ENCODE measurements around the gene KDM2A. TPM values are rescaled to one million over a fixed set of nuclear protein-coding genes. Genes with fewer than 3 reads are reported as not detected.

KDM2A gene
- total and polyA plus RNA-seq, 2 donors, result 27.4 to 42.0 TPM

DNA sequence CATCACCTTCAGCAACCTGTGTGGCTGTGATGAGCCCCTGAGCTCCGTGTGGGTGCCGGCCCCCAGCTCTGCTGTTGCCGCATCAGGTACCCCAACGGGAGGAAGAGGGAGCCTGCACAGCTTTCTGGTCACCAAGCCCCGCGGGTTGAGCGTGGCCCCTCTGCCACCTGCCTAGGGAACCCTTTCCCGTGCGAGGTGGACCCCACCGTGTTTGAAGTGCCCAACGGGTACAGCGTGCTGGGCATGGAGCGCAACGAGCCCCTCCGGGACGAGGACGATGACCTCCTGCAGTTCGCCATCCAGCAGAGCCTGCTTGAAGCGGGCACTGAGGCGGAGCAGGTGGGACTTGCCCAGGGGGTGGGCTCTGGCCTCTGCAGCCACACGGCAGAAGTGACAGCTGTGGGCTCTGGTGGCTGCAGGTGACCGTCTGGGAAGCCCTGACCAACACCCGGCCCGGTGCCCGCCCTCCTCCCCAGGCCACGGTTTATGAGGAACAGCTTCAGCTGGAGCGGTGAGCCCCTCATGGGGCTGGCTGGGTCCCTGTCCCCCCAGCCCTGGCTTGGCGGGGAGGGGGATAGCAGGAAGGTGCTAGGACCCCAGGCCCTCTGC is 182.4 kb downstream of the KDM2A start:
- Histone ChIP-seq H3K4me3 (ENCODE audit: low read length in 2 of 2) (no peak overlapping the region), H3K27me3 (ENCODE audit: control insufficient read depth in 2 of 2, insufficient read depth in 1 of 2, low read length in 1 of 2) (peaks cover 0 to 30% of the 10 kb centered on the region in 2 donors), H3K27ac (ENCODE audit: low read depth in 1 of 2, low read length in 1 of 2) (no peak overlapping the region), H3K36me3 (ENCODE audit: control insufficient read depth in 2 of 2, insufficient read depth in 2 of 2, low read length in 1 of 2) (peaks cover 45 to 52% of the 10 kb centered on the region in 2 donors), H3K4me1 (ENCODE audit: control insufficient read depth in 2 of 2, insufficient read depth in 2 of 2, low read length in 2 of 2) (peaks cover 11 to 17% of the 10 kb centered on the region in 2 donors), H3K9me3 (ENCODE audit: control insufficient read depth in 2 of 2, insufficient read depth in 1 of 2, low read length in 1 of 2) (peaks cover 0 to 4% of the 10 kb centered on the region in 2 donors)
- no peak for DNase-seq (ENCODE audit: low read depth in 6 of 9, low spot score in 9 of 9)
- 98% methylated on average over 28 of the region's 28 CpGs for WGBS

DNA sequence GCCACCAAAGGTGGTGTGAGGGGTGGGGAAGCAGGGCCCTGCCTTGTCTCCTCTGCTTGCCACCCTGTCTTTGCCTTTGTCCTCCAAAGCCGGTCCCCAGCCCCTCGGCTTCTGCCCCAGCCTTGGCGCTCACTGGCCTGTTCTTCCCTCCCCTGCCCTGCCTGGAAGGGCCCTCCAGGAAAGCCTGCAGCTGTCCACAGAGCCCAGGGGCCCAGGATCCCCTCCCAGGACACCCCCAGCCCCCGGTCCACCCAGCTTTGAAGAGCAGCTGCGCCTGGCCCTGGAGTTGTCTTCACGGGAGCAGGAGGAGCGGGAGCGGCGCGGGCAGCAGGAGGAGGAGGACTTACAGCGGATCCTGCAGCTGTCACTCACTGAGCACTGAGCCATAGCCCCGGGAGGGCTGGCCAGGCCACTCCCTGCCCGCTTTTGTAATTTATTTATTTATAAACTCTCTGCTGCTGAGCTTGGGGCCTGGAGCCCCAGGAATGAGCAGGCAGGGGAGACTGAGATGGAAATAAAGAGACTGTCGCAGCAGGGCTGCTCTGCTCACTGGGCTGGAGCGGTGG is 183.0 kb downstream of the KDM2A start:
- Histone ChIP-seq H3K4me3 (ENCODE audit: low read length in 2 of 2) (no peak overlapping the region), H3K27ac (ENCODE audit: low read depth in 1 of 2, low read length in 1 of 2) (no peak overlapping the region), H3K4me1 (ENCODE audit: control insufficient read depth in 2 of 2, insufficient read depth in 2 of 2, low read length in 2 of 2) (peaks cover 11 to 17% of the 10 kb centered on the region in 2 donors), H3K36me3 (ENCODE audit: control insufficient read depth in 2 of 2, insufficient read depth in 2 of 2, low read length in 1 of 2) (peaks cover 41 to 46% of the 10 kb centered on the region in 2 donors), H3K27me3 (ENCODE audit: control insufficient read depth in 2 of 2, insufficient read depth in 1 of 2, low read length in 1 of 2) (peaks cover 0 to 30% of the 10 kb centered on the region in 2 donors), H3K9me3 (ENCODE audit: control insufficient read depth in 2 of 2, insufficient read depth in 1 of 2, low read length in 1 of 2) (peaks cover 0 to 4% of the 10 kb centered on the region in 2 donors)
- no peak for DNase-seq (ENCODE audit: low read depth in 6 of 9, low spot score in 9 of 9)
- WGBS, result 93% methylated on average over 15 of the region's 15 CpGs

DNA sequence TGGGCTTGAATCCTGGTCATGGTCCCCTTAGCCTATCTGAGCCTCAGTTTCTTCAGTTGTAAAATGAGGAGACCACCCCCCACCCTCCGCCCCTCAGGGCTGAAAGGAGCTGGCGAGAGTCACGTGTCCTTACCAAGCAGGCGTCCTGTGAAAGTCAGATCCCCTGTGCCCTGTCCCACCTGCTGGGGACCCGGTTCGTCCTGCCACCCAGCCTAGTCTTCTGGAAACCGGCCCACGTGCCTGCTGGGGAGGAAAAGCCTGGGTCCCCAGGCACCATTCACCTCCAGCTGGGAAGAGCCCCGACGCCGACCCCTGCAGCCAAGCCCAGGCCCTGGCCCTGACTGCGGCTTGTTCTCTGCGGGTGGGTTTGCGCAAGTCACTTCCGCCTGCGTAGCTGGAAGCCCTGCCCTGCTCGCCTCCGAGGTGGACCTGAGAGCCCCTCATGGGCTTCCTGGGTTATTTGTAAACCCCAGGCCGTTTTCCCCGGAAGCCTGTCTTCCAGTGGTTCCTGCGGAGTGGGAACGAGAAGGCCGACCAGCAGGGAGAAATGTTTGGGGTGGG is 183.6 kb downstream of the KDM2A start:
- Histone ChIP-seq H3K27ac (ENCODE audit: low read depth in 1 of 2, low read length in 1 of 2) (no peak overlapping the region), H3K4me1 (ENCODE audit: control insufficient read depth in 2 of 2, insufficient read depth in 2 of 2, low read length in 2 of 2) (peaks cover 11 to 17% of the 10 kb centered on the region in 2 donors)
- 38% methylated on average over 23 of the region's 23 CpGs for WGBS

DNA sequence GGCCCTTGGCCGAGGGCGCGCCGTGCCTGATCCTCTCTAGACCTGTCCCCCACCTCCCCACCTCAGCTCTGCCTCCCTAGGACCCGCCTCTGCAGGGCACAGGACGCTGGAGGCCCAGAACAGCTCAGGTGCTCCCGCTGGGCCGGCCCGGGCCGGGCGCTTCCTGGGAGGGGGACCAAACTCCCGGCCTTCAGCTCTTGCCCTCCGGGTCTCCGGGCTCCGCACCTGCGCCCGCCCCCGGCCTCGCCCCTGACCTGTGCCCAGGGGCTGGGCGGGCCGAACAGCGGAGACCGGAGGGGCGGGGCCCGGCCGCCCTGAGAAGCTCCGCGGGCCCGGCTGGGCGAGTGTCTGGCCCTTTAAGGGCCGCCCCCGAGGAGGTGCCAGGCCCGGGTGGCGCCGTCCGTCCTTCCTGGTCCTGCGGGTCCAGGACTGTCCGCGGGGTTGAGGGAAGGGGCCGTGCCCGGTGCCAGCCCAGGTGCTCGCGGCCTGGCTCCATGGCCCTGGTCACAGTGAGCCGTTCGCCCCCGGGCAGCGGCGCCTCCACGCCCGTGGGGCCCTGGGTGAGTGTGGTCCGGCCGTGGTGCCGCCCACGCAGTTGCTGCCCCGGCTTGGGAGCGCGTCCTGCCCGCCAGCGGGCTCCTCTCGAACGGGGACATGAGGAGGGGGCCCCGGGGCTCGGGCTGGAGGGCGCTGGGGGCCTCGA is 184.2 kb downstream of the KDM2A start, which contains the start of gene SSH3:
Gene SSH3, plus strand, starts transcription at position 399 of the 703 bp plus-strand sequence. Its CDS starts 96 bp downstream, at position 495.
- H3K36me3 ChIP-seq (ENCODE audit: control insufficient read depth in 2 of 2, insufficient read depth in 2 of 2, low read length in 1 of 2), result peaks cover 37 to 40% of the 10 kb centered on the region in 2 donors
- 3% methylated on average over 65 of the region's 65 CpGs for WGBS
- no peak within 1 kb of the TSS for H3K27ac ChIP-seq (ENCODE audit: low read depth in 1 of 2, low read length in 1 of 2)
- H3K27me3 ChIP-seq (ENCODE audit: control insufficient read depth in 2 of 2, insufficient read depth in 1 of 2, low read length in 1 of 2), result peaks cover 0 to 30% of the 10 kb centered on the region in 2 donors
- H3K9me3 ChIP-seq (ENCODE audit: control insufficient read depth in 2 of 2, insufficient read depth in 1 of 2, low read length in 1 of 2), result peaks cover 0 to 4% of the 10 kb centered on the region in 2 donors
- peak within 1 kb of the TSS; percentile 29 to 46 for H3K4me3 ChIP-seq (ENCODE audit: low read length in 2 of 2)
- peaks cover 11 to 17% of the 10 kb centered on the region in 2 donors for H3K4me1 ChIP-seq (ENCODE audit: control insufficient read depth in 2 of 2, insufficient read depth in 2 of 2, low read length in 2 of 2)
- DNase-seq (ENCODE audit: low read depth in 6 of 9, low spot score in 9 of 9), result peak in 1 of 9 donors; percentile 34

More for the DNA sequence above, 183.6 kb downstream of the KDM2A start:
- Histone ChIP-seq H3K9me3 (ENCODE audit: control insufficient read depth in 2 of 2, insufficient read depth in 1 of 2, low read length in 1 of 2) (peaks cover 0 to 4% of the 10 kb centered on the region in 2 donors), H3K27me3 (ENCODE audit: control insufficient read depth in 2 of 2, insufficient read depth in 1 of 2, low read length in 1 of 2) (peaks cover 0 to 30% of the 10 kb centered on the region in 2 donors), H3K36me3 (ENCODE audit: control insufficient read depth in 2 of 2, insufficient read depth in 2 of 2, low read length in 1 of 2) (peaks cover 41 to 43% of the 10 kb centered on the region in 2 donors), H3K4me3 (ENCODE audit: low read length in 2 of 2) (peak overlapping the region; percentile 29 to 46)
- peak in 1 of 9 donors; percentile 26 for DNase-seq (ENCODE audit: low read depth in 6 of 9, low spot score in 9 of 9)

DNA sequence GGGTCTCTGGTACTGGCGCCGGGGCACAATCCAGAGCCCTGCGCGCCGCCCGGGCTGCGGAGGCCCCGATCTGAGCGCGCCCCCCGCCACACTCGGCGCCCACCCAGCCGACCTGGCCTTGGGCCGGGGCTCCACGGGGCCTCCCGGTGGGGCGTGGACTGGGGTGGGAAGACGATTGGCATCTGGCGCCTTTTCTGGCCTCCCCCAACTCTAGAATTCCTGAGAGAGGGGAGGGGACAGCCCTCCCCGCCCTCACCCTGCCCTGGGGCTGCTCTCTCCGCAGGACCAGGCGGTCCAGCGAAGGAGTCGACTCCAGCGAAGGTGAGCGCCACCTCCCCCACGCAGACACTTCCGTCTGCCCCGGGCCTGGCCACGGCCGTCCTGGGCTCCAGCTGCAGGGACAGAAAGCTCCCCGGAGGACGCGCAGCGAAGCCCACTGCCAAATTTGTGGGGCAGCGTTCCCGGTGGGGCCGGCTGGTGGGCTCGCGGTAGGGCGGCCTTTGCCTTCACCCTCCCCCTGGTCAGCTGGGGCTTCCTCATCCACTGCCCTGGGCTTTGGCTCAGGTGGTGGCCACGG is 184.9 kb downstream of the KDM2A start:
- peaks cover 0 to 30% of the 10 kb centered on the region in 2 donors for H3K27me3 ChIP-seq (ENCODE audit: control insufficient read depth in 2 of 2, insufficient read depth in 1 of 2, low read length in 1 of 2)
- WGBS, result 10% methylated on average over 43 of the region's 43 CpGs
- peak in 1 of 9 donors; percentile 18 for DNase-seq (ENCODE audit: low read depth in 6 of 9, low spot score in 9 of 9)
- peaks cover 0 to 4% of the 10 kb centered on the region in 2 donors for H3K9me3 ChIP-seq (ENCODE audit: control insufficient read depth in 2 of 2, insufficient read depth in 1 of 2, low read length in 1 of 2)
- peak overlapping the region in 1 of 2 donors; percentile 46 for H3K4me3 ChIP-seq (ENCODE audit: low read length in 2 of 2)
- H3K36me3 ChIP-seq (ENCODE audit: control insufficient read depth in 2 of 2, insufficient read depth in 2 of 2, low read length in 1 of 2), result peaks cover 35% of the 10 kb centered on the region in 2 donors
- no peak overlapping the region for H3K27ac ChIP-seq (ENCODE audit: low read depth in 1 of 2, low read length in 1 of 2)
- H3K4me1 ChIP-seq (ENCODE audit: control insufficient read depth in 2 of 2, insufficient read depth in 2 of 2, low read length in 2 of 2), result peaks cover 11 to 17% of the 10 kb centered on the region in 2 donors

DNA sequence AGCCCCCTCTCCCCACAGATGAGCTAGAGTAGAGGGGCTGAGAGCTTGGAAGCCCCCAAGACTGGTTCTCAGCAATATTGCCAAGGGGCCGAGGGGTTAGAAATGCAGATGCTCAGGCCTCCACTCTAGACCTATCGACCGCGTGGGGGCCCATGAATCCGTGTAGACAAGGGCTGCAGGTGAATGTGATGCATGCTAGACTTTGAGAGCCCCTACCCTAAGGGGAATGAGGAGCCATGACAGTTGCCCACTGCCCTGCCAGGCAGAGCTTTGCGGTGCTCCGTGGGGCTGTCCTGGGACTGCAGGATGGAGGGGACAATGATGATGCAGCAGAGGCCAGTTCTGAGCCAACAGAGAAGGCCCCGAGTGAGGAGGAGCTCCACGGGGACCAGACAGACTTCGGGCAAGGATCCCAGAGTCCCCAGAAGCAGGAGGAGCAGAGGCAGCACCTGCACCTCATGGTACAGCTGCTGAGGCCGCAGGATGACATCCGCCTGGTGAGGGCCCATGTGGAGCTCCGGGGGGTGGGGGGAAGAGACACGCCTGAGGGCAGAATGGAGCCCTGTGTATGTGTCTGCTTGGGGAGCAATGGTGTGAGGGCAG is 185.5 kb downstream of the KDM2A start:
- WGBS, result 87% methylated on average over 14 of the region's 14 CpGs
- Histone ChIP-seq H3K36me3 (ENCODE audit: control insufficient read depth in 2 of 2, insufficient read depth in 2 of 2, low read length in 1 of 2) (peaks cover 28 to 31% of the 10 kb centered on the region in 2 donors), H3K4me1 (ENCODE audit: control insufficient read depth in 2 of 2, insufficient read depth in 2 of 2, low read length in 2 of 2) (peaks cover 11 to 17% of the 10 kb centered on the region in 2 donors), H3K9me3 (ENCODE audit: control insufficient read depth in 2 of 2, insufficient read depth in 1 of 2, low read length in 1 of 2) (peaks cover 0 to 4% of the 10 kb centered on the region in 2 donors), H3K27me3 (ENCODE audit: control insufficient read depth in 2 of 2, insufficient read depth in 1 of 2, low read length in 1 of 2) (peaks cover 0 to 30% of the 10 kb centered on the region in 2 donors), H3K27ac (ENCODE audit: low read depth in 1 of 2, low read length in 1 of 2) (no peak overlapping the region), H3K4me3 (ENCODE audit: low read length in 2 of 2) (no peak overlapping the region)
- DNase-seq (ENCODE audit: low read depth in 6 of 9, low spot score in 9 of 9), result no peak

DNA sequence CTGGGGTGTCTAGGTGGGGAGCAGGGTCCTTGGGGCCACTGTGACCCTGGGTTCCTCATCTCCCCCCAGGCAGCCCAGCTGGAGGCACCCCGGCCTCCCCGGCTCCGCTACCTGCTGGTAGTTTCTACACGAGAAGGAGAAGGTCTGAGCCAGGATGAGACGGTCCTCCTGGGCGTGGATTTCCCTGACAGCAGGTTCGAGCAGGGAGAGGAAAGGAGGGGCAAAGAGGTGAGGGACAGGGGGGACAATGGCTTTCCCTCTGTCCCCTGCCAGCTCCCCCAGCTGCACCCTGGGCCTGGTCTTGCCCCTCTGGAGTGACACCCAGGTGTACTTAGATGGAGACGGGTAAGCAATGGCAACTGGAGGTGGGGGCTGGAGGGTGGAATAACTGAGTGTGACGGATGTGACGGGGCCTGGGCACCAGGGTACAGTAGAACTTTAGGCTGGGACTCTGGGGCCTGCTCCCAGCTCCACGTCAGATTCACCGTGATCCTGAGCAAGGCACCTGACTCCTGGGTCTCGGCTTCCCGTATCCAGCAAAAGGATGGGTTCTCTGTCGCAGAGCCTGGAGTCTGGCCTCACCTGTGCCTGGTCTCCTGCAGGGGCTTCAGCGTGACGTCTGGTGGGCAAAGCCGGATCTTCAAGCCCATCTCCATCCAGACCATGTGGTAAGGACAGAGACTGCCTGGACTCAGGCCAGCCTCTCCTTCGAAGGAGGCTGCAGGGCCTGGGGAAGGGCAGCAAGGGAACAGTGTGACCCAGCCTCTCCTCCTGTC is 187.9 kb downstream of the KDM2A start:
- H3K4me3 ChIP-seq (ENCODE audit: low read length in 2 of 2), result no peak overlapping the region
- H3K27me3 ChIP-seq (ENCODE audit: control insufficient read depth in 2 of 2, insufficient read depth in 1 of 2, low read length in 1 of 2), result peaks cover 0 to 30% of the 10 kb centered on the region in 2 donors
- no peak overlapping the region for H3K27ac ChIP-seq (ENCODE audit: low read depth in 1 of 2, low read length in 1 of 2)
- peaks cover 0 to 4% of the 10 kb centered on the region in 2 donors for H3K9me3 ChIP-seq (ENCODE audit: control insufficient read depth in 2 of 2, insufficient read depth in 1 of 2, low read length in 1 of 2)
- peaks cover 11 to 17% of the 10 kb centered on the region in 2 donors for H3K4me1 ChIP-seq (ENCODE audit: control insufficient read depth in 2 of 2, insufficient read depth in 2 of 2, low read length in 2 of 2)
- peaks cover 6 to 18% of the 10 kb centered on the region in 2 donors for H3K36me3 ChIP-seq (ENCODE audit: control insufficient read depth in 2 of 2, insufficient read depth in 2 of 2, low read length in 1 of 2)
- WGBS, result 97% methylated on average over 19 of the region's 19 CpGs
- DNase-seq (ENCODE audit: low read depth in 6 of 9, low spot score in 9 of 9), result no peak

DNA sequence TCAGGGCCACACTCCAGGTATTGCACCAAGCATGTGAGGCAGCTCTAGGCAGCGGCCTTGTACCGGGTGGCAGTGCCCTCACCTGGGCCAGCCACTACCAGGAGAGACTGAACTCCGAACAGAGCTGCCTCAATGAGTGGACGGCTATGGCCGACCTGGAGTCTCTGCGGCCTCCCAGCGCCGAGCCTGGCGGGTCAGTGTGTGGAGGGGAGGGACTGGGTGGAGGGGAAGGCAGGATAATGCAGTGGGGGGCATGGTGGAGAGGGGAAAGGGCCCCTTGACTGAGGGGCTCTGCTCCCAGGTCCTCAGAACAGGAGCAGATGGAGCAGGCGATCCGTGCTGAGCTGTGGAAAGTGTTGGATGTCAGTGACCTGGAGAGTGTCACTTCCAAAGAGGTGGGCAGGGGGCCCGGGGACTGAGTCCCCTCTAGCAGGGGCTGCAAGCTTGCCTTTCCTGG is 188.5 kb downstream of the KDM2A start:
- H3K9me3 ChIP-seq (ENCODE audit: control insufficient read depth in 2 of 2, insufficient read depth in 1 of 2, low read length in 1 of 2), result peaks cover 0 to 4% of the 10 kb centered on the region in 2 donors
- H3K4me1 ChIP-seq (ENCODE audit: control insufficient read depth in 2 of 2, insufficient read depth in 2 of 2, low read length in 2 of 2), result peaks cover 11 to 20% of the 10 kb centered on the region in 2 donors
- no peak overlapping the region for H3K27ac ChIP-seq (ENCODE audit: low read depth in 1 of 2, low read length in 1 of 2)
- no peak overlapping the region for H3K4me3 ChIP-seq (ENCODE audit: low read length in 2 of 2)
- 92% methylated on average over 12 of the region's 12 CpGs for WGBS
- peaks cover 2 to 14% of the 10 kb centered on the region in 2 donors for H3K36me3 ChIP-seq (ENCODE audit: control insufficient read depth in 2 of 2, insufficient read depth in 2 of 2, low read length in 1 of 2)
- H3K27me3 ChIP-seq (ENCODE audit: control insufficient read depth in 2 of 2, insufficient read depth in 1 of 2, low read length in 1 of 2), result peaks cover 0 to 24% of the 10 kb centered on the region in 2 donors
- no peak for DNase-seq (ENCODE audit: low read depth in 6 of 9, low spot score in 9 of 9)

Data from thymus (tissue), 11 donors.